D341Med (cell line): ENCODE data around the gene PABPC1L2A.
"Not testable (repeated sequence)": the region's sequence is repeated elsewhere in the genome, so short reads cannot be mapped to it uniquely, and the experiment has no call there.

Source experiments
- DNase-seq: peaks from one replicate; pipeline ENCODE4 v3.0.0; 2012; ENCODE audit warnings: low spot score

Gene PABPC1L2A

DNA sequence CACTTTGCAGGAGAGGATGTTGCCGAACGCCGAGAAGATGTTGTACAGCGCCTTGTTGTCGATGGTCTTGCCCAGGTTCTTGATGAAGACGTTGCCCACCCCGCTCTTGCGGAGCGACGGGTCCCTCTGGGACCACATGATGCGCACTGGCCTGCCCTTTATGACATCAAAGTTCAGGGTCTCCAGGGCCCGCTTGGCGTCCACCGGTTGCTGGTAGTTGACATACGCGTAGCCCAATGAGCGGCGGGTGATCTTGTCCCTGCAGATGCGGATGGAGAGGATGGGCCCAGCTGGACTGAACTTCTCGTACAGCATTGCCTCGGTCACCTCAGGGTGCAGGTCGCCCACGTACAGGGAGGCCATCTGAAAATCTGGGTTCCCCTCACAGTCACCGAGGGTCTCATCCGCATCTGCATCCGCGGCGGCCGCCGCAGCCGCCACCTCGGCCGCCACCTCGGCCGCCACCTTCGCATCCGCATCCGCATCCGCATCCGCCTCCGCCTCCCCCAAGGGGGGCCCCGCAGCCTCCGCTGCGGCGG lies at the start of gene PABPC1L2A:
TSS of gene PABPC1L2A (minus strand) at position 489 of the 539 bp plus-strand sequence. CDS start at position 363, 126 bp downstream.
- not testable (repeated sequence) for DNase-seq

GRCh38 chrX:73127700-73128241 lies 48.5 kb upstream of the PABPC1L2A start:
- no peak for DNase-seq

GRCh38 chrX:73126240-73126639 lies 46.9 kb upstream of the PABPC1L2A start:
- DNase-seq = no peak

DNA sequence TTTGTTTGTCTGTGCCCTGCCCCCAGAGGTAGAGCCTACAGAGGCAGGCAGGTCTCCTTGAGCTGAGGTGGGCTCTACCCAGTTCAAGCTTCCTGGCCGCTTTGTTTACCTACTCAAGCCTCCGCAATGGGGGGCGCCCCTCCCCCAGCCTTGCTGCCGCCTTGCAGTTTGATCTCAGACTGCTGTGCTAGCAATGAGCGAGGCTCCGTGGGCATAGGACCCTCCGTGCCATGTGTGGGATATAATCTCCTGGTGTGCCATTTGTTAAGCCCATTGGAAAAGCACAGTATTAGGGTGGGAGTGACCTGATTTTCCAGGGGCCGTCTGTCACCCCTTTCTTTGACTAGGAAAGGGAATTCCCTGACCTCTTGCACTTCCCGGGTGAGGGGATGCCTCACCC lies 20.2 kb upstream of the PABPC1L2A start:
- DNase-seq = not testable (repeated sequence)

- DNase-seq = peak; percentile 12
Measured at GRCh38 chrX:73086766-73087165, 7.5 kb upstream of the PABPC1L2A start.

- not testable (repeated sequence) for DNase-seq
Measured at GRCh38 chrX:73079884-73080283, 572 bp upstream of the PABPC1L2A start.

DNA sequence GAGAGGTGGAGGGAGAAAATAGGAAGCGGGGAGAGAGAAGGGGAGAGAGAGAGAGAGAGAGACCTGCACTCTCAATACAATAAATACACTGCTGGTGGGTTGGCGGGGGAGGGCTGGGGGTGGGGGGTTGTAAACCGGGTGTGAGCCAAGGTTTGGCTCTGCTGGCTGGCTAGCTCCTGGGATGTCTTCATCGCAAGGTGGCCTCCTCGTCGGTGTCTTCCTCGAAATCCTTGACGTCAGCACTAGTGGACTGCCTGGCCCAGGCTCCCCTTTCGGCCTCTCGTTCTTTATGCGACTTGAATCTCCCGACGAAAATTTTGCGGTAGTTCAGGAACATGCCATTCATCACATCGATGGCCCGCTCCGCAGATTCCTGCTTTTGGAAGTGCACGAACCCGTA lies 715 bp downstream of the PABPC1L2A start:
- not testable (repeated sequence) for DNase-seq

DNA sequence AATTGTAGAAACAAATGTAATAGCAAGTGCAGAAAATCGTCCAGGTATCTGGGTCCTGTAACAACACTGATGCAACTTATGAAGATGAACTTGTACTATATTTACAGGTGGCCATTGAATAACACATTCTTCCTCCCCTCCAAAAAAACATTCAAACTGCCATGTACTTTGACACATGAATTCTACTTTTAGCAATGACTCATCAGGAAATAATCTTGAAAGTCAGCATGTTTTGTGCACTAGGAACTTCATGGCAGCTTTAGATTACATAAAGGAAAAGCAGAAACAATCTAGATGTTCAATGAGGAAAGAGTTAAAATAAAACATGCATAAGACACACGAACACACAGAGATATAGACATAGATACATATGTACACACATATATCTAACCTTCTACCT lies 2.5 kb downstream of the PABPC1L2A start:
- no peak for DNase-seq

- no peak for DNase-seq
Measured at GRCh38 chrX:73069365-73070035, 9.8 kb downstream of the PABPC1L2A start.

GRCh38 chrX:73068467-73069364 lies 10.6 kb downstream of the PABPC1L2A start:
- no peak for DNase-seq

DNA sequence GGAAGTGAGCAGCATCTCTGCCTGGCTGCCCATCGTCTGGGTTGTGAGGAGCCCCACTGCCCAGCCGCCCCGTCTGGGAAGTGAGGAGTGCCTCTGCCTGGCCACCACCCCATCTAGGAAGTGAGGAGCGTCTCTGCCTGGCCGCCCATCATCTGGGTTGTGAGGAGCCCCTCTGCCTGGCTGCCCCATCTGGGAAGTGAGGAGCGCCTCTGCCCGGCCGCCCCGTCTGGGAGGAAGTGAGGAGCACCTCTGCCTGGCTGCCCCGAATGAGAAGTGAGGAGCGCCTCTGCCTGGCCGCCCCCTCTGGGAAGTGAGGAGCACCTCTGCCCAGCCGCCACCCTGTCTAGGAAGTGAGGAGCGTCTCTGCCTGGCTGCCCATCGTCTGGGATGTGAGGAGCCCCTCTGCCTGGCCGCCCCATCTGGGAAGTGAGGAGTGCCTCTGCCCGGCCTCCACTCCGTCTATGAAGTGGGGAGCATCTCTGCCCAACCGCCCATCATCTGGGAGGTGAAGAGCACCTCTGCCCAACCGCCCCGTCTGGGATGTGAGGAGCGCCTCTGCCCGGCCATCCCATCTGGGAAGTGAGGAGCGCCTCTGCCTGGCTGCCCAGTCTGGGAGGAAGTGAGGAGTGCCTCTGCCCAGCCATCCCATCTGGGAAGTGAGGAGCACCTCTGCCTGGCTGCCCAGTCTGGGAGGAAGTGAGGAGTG lies 11.4 kb downstream of the PABPC1L2A start:
- not testable (repeated sequence) for DNase-seq

GRCh38 chrX:73028876-73029275 lies 50.4 kb downstream of the PABPC1L2A start:
- no peak for DNase-seq
